Keratinocyte (primary cell): ENCODE data around the gene GRAMD4. TPM values are rescaled to one million over a fixed set of nuclear protein-coding genes. Genes with fewer than 3 reads are reported as not detected.
A peak's percentile ranks its signal among the peaks of the same experiment; 100 is the strongest.
"Not testable (repeated sequence)": the region's sequence is repeated elsewhere in the genome, so short reads cannot be mapped to it uniquely, and the experiment has no call there.

ENCODE experiments used
- DNase-seq: peaks from one replicate; pipeline ENCODE4 v3.0.0-alpha.2; 2011; ENCODE audit warnings: low read depth, missing footprints, low spot score
- FAIRE-seq: peaks from 2 replicates; lab custom pipeline; 2011; peaks lifted over from hg19 to GRCh38; lab: Jason Lieb, UNC
- H2AFZ ChIP-seq: 2 replicates; pipeline ENCODE4 v1.6.0; 2012; ENCODE audit warnings: low read length, control low read depth, inconsistent platforms; ENCODE audit not compliant: control insufficient read depth
- H3K27ac ChIP-seq: 2 replicates; pipeline ENCODE4 v1.5.1; 2011; ENCODE audit warnings: low read length; ENCODE audit not compliant: control insufficient read depth, insufficient read depth
- H3K27me3 ChIP-seq: 3 replicates; pipeline ENCODE4 v1.6.0; 2011; ENCODE audit warnings: low read length; ENCODE audit not compliant: control insufficient read depth, insufficient read depth; ENCODE audit errors: extremely low read depth
- H3K36me3 ChIP-seq, 2 experiments: 2 replicates in 1 of 2; 3 replicates in 1 of 2; pipeline ENCODE4 v1.5.1; 2011; ENCODE audit warnings: low read length in 2 of 2, mild to moderate bottlenecking in 1 of 2; ENCODE audit not compliant: control insufficient read depth in 2 of 2, insufficient read depth in 2 of 2; ENCODE audit errors: extremely low read depth in 1 of 2
- H3K4me1 ChIP-seq: 3 replicates; pipeline ENCODE4 v1.5.1; 2011; ENCODE audit warnings: low read length; ENCODE audit not compliant: control insufficient read depth, insufficient read depth; ENCODE audit errors: extremely low read depth
- H3K4me2 ChIP-seq: 3 replicates; pipeline ENCODE4 v1.6.0; 2011; ENCODE audit warnings: low read depth, low read length; ENCODE audit not compliant: control insufficient read depth, insufficient read depth; ENCODE audit errors: extremely low read depth
- H3K4me3 ChIP-seq, 3 experiments: fragments of 200-600 bp in 1 of 3; sonication (generic) in 1 of 3; 2 replicates in 2 of 3; 3 replicates in 1 of 3; pipeline ENCODE4 v1.5.1; 2011 to 2016; ENCODE audit warnings: low read length in 3 of 3, mild to moderate bottlenecking in 3 of 3, control low read depth in 2 of 3, inconsistent platforms in 1 of 3, low read depth in 1 of 3, mixed read lengths in 1 of 3, mixed run types in 1 of 3, moderate library complexity in 1 of 3; ENCODE audit not compliant: control insufficient read depth in 2 of 3, insufficient read depth in 2 of 3; ENCODE audit errors: extremely low read depth in 1 of 3
- H3K79me2 ChIP-seq: 2 replicates; pipeline ENCODE4 v1.6.0; 2012; ENCODE audit warnings: low read length; ENCODE audit not compliant: control insufficient read depth, insufficient read depth
- H3K9ac ChIP-seq: 3 replicates; pipeline ENCODE4 v1.6.0; 2011; ENCODE audit warnings: low read length; ENCODE audit not compliant: control insufficient read depth, insufficient read depth; ENCODE audit errors: extremely low read depth
- H3K9me1 ChIP-seq: 3 replicates; pipeline ENCODE4 v1.6.0; 2011; ENCODE audit warnings: low read length; ENCODE audit not compliant: control insufficient read depth, insufficient read depth; ENCODE audit errors: extremely low read depth
- H3K9me3 ChIP-seq: 2 replicates; pipeline ENCODE4 v1.5.1; 2012; ENCODE audit warnings: low read depth, low read length; ENCODE audit not compliant: control insufficient read depth
- H4K20me1 ChIP-seq: 3 replicates; pipeline ENCODE4 v1.6.0; 2011; ENCODE audit warnings: low read length; ENCODE audit not compliant: control insufficient read depth, insufficient read depth; ENCODE audit errors: extremely low read depth
- EZH2 ChIP-seq: IDR thresholded peaks from one replicate; pipeline ENCODE4 v1.6.1; 2012; ENCODE audit warnings: inconsistent platforms, mild to moderate bottlenecking, low read length, moderate library complexity
- dilution Hi-C: fragments of 300-500 bp; cut with MboI; formaldehyde crosslinking; loops from one replicate; pipeline ENCODE4 v1.7.0; 2020; ENCODE audit warnings: low sequenced_read_pairs; ENCODE audit not compliant: extremely low pct_ligation_motif_present
- polyA plus RNA-seq, 5 experiments: library from polyadenylated mRNA; depleted of rRNA in 3 of 5; stranded (reverse) in 3 of 5; stranded (forward) in 1 of 5; unstranded in 1 of 5; fragments of >200 nt; gene quantifications; 1 replicate in 1 of 5; 2 replicates in 3 of 5; 3 replicates in 1 of 5; pipeline versions ENCODE4 v1.2.1 to v1.2.3, GENCODE V29; 2011 to 2012; ENCODE audit warnings: missing spikeins in 2 of 5, low read depth in 1 of 5, low replicate concordance in 1 of 5
- TF ChIP-seq, protein P1 (sequence below), 3 experiments: IDR thresholded peaks in 1 of 3; conservative IDR thresholded peaks in 1 of 3; optimal IDR thresholded peaks in 1 of 3; 2 replicates in 2 of 3; 3 replicates in 1 of 3; pipeline versions ENCODE3 to v1.5.1; 2011; ENCODE audit warnings: low read length in 3 of 3, mild to moderate bottlenecking in 3 of 3, moderate library complexity in 2 of 3, control low read depth in 1 of 3, inconsistent platforms in 1 of 3; ENCODE audit not compliant: insufficient read depth in 2 of 3; ENCODE audit errors: extremely low read depth in 1 of 3

The GRAMD4 gene
- polyA plus RNA-seq, 1 donor (not counting 4 experiments of a cell fraction or from before 2014, with no cell fraction given) = 17.3 TPM

GRCh38 chr22:46633334-46633890, 13.2 kb downstream of the GRAMD4 start:
- TF ChIP-seq, protein P1, sequence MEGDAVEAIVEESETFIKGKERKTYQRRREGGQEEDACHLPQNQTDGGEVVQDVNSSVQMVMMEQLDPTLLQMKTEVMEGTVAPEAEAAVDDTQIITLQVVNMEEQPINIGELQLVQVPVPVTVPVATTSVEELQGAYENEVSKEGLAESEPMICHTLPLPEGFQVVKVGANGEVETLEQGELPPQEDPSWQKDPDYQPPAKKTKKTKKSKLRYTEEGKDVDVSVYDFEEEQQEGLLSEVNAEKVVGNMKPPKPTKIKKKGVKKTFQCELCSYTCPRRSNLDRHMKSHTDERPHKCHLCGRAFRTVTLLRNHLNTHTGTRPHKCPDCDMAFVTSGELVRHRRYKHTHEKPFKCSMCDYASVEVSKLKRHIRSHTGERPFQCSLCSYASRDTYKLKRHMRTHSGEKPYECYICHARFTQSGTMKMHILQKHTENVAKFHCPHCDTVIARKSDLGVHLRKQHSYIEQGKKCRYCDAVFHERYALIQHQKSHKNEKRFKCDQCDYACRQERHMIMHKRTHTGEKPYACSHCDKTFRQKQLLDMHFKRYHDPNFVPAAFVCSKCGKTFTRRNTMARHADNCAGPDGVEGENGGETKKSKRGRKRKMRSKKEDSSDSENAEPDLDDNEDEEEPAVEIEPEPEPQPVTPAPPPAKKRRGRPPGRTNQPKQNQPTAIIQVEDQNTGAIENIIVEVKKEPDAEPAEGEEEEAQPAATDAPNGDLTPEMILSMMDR (optimal IDR thresholded peaks at IDR 0.05 in 1 of 3, IDR thresholded peaks at IDR 0.05 in 1 of 3, conservative IDR thresholded peaks at IDR 0.05 in 1 of 3; ENCODE audit: extremely low read depth in 1 of 3, insufficient read depth in 2 of 3, low read length in 3 of 3) = no peak
- TF ChIP-seq EZH2 = no peak
- no peak overlapping the region for H3K4me3 ChIP-seq

DNA sequence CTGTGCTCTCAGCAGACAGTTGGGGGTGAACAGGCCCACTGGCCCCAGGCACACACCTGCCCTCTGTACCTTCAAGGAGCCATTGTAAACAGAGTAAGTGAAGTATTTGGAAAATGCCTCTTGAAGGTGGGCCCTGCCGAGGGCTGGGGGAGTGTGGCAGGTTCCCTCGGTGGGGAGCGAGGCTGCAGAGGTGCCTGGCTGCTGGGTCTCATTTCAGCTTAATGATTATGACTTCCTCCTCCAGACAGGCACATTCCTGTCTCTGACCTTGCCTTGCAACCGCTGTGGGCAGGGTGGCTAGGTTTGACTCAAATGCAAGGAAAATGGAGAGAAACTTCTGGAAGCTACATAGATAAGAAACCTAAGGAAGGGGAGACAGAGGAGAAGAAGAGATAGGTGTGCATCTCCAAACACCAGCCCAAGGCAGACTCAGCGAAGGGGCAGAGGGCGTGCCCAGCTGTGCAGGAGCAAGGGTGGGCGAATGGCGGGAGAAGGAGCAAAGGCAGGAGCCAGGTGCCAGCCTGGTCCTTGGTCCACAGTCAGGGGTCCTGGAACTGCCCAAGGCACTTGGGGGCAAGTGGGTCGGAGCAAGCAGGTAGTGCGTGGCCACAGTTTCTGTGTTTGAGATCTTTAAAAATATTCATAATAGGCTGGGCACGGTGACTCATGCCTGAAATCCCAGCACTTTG, 14.0 kb downstream of the GRAMD4 start:
- Histone ChIP-seq H4K20me1 (no peaks in the 10 kb centered on the region), H3K9ac (no peak overlapping the region), H3K4me1 (peaks cover 22% of the 10 kb centered on the region), H3K9me1 (no peaks in the 10 kb centered on the region), H3K4me2 (peak overlapping the region; percentile 9), H3K9me3 (no peaks in the 10 kb centered on the region), H3K27ac (no peak overlapping the region), H3K27me3 (no peaks in the 10 kb centered on the region), H2AFZ (no peak overlapping the region), H3K36me3 (peaks cover 0 to 2% of the 10 kb centered on the region in 2 experiments), H3K4me3 (no peak overlapping the region), H3K79me2 (no peaks in the 10 kb centered on the region)
- DNase-seq (no peak), FAIRE-seq (no peak)
- dilution Hi-C loops = no loop called here
- no peak for TF ChIP-seq EZH2
- TF ChIP-seq, protein P1 (optimal IDR thresholded peaks at IDR 0.05 in 1 of 3, IDR thresholded peaks at IDR 0.05 in 1 of 3, conservative IDR thresholded peaks at IDR 0.05 in 1 of 3; ENCODE audit: extremely low read depth in 1 of 3, insufficient read depth in 2 of 3, low read length in 3 of 3) = no peak

More at GRCh38 chr22:46633334-46633890, 13.2 kb downstream of the GRAMD4 start:
- Histone ChIP-seq H3K4me2 (peak overlapping the region; percentile 45), H3K4me1 (peaks cover 22% of the 10 kb centered on the region), H3K36me3 (peaks cover 0 to 2% of the 10 kb centered on the region in 2 experiments), H3K27me3 (no peaks in the 10 kb centered on the region), H2AFZ (peak overlapping the region; percentile 8), H3K27ac (no peak overlapping the region), H3K9me3 (no peaks in the 10 kb centered on the region), H3K9ac (peak overlapping the region; percentile 22), H3K9me1 (no peaks in the 10 kb centered on the region), H4K20me1 (no peaks in the 10 kb centered on the region), H3K79me2 (no peaks in the 10 kb centered on the region)
- FAIRE-seq (no peak), DNase-seq (no peak)
- dilution Hi-C loops = no loop called here

GRCh38 chr22:46634973-46635685, 14.9 kb downstream of the GRAMD4 start:
- H3K9me3 ChIP-seq, H3K4me2 ChIP-seq, H3K9me1 ChIP-seq, H3K9ac ChIP-seq, H3K4me3 ChIP-seq, H3K27me3 ChIP-seq, H3K36me3 ChIP-seq, H4K20me1 ChIP-seq, dilution Hi-C loops, H3K79me2 ChIP-seq, H3K27ac ChIP-seq, H2AFZ ChIP-seq, DNase-seq, FAIRE-seq: not testable (repeated sequence)
- H3K4me1 ChIP-seq = peaks cover 22% of the 10 kb centered on the region
